GM21717 (cell line): ENCODE results near the gene OGA.

Experiments
- ATAC-seq: cut with Tn5 transposase; IDR thresholded peaks from one replicate; pipeline ENCODE4 v1.9.1; 2021; ENCODE audit warnings: mild to moderate bottlenecking, moderate library complexity; ENCODE audit not compliant: unreplicated experiment

OGA gene

DNA sequence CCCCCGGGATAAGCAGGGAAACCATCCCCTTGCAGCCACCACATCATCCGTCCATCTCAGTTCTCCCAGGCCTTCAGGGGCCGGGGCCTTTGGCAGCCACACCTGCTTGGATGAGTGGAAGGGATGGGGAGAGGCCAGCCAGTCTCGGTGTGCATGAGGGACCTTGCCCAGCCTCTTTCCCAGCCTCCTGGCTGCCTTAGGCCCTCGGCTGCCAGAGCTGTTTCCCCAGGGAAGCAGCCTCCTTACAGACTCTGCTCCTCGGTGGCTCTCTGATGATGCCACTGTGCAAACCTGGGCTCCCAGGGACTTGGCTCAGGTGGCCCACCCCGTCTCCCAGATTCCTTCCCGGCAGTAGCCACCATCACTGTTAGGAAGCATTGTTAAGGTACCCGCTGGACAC, 57.0 kb downstream of the OGA start:
- no peak for ATAC-seq

DNA sequence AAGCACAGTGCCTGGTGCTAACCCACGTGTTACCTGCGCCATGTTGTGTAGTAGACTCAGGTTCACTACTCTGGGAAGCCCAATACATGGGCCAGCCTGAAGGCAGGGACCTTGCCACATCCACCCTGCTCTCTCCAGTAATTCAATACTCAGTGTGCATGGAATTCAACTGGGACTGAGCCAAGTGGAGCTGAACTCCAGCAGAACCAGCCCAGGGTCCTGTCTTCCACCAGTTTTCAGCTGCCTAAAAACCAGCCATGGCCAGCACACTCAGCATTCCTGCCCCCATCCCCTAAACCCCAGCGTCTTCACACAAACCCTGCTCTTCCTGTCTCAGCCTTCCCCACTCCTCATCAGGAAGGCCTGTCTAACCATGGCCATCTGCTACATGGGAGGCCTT, 57.7 kb downstream of the OGA start:
- ATAC-seq = no peak

- no peak for ATAC-seq
Observed at GRCh38 chr10:101759309-101760247, 58.7 kb downstream of the OGA start.

GRCh38 chr10:101758858-101759257, 59.4 kb downstream of the OGA start:
- no peak for ATAC-seq

DNA sequence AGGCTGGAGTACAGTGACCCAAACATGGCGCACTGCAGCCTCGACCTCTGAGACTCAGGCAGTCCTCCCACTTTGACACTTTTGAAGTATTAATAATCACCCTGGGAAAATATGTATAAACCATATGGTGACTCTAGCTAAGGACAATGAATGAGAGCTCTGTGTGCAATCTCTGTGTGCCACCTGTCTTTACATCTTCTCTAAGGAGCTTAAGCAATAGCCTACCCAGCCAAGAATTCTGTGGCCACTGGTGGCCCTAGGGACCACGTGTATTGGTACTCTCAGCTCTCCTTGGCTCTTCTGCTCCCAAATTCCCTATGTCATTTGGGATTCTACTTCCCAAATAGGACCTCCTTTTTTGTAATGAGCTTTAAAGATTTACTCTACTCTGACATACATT, 66.0 kb downstream of the OGA start:
- ATAC-seq = no peak

DNA sequence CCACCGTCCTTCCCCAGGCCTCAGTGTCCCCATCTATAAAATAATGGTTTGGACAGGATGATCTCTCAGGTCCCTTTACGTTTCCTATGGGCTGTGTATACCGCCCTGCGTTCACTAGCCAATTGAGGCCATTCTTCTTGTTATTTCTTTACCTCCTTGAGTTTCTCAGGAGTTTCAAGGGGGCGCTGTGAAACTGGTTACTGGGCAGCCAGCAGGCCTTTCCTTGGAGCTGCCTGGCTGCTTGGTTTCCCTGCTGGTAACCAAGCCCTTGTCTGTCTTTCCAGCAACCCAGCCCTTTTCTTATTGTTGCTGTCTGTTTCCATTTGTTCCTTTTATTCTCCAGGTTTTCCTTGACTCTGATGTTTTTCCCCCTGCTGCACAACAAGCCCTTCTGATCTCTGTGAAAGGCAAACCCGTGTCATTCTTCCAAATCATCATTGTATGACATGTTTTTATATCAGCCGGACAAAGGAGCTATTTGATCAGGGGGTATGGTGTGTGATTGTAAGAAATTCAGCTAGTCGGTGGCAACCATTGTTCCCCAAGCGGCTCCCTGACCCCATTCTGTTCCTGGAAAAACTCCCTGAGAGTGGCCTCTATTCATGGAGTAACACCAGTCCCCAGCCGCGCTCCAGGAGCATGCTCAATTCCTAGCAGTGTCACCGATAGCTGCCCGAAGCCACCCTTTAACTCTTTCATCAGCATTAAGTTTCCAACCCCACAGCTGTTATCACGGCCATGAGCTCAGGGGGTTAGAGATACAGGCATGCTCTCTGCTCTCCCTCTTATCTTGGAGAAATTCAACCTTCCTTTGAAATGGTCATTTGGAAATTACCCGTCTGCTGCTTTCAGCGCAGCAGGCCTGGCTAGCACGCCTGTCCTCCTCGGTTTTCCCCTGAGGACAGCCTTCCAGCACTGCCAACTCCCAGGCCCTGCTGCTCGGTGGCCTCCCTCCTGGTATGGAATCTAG, 68.9 kb downstream of the OGA start:
- no peak for ATAC-seq

- no peak for ATAC-seq
Observed at GRCh38 chr10:101748496-101748895, 69.7 kb downstream of the OGA start.

- ATAC-seq = no peak
Observed at GRCh38 chr10:101745074-101745696, 73.1 kb downstream of the OGA start.

GRCh38 chr10:101744267-101744666, 74.0 kb downstream of the OGA start:
- no peak for ATAC-seq

DNA sequence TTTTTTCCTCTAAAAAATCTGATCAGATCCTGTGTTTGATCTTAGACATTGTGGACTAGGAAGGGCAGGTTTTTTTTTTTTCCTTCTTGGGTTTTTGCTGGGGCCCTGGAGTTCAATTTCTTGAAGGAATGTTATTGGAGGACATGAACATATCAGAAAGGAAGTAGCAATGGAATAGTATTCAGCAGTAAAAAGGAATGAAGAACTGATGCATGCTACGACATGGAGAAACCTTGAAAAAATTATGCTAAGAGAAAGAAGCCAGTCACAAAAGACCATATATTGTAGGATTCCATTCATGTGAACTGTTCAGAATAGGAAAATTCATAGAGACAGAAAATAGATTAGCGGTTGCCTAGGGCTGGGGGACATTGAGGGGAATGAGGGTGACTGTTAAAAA, 76.3 kb downstream of the OGA start:
- no peak for ATAC-seq

DNA sequence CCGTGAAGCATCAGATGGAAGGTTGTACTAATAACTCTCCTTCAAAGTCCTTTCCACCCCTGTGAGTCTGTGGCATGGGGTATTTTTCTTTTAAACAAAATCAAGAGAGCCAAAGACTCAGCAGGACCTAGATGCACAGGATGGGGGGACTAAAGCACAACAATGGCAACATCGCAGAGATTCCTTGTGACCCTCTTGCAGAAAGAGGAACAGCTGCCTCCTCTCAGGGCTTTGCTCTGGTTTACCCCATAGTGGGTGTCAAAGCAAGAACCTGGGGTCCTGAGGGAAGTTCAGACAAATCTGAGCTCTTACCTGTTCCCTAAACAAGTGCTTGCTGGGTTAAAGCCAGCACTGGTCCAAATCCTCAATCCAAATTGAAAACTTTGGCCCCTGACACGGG, 81.6 kb downstream of the OGA start:
- no peak for ATAC-seq
